Measurements from ENCODE around the gene AJAP1. TPM values are rescaled to one million over a fixed set of nuclear protein-coding genes. Genes with fewer than 3 reads are reported as not detected.

The AJAP1 gene
- total RNA-seq, 4 donors from 2014 or later: 0.12 to 0.81 (median 0.32) TPM

- Histone ChIP-seq H3K4me3 (peak overlapping the region in 1 of 2 donors; percentile 41), H3K9me3 (no peaks in the 10 kb centered on the region), H3K4me1 (peaks cover 0 to 43% (median 0%) of the 10 kb centered on the region in 3 donors), H3K27me3 (peaks cover 99% of the 10 kb centered on the region), H3K36me3 (no peaks in the 10 kb centered on the region), H3K27ac (no peak overlapping the region)
- TF ChIP-seq POLR2A (IDR thresholded peaks at IDR 0.05) (no peak), CTCF (IDR thresholded peaks at IDR 0.05) (no peak), EP300 (IDR thresholded peaks at IDR 0.05) (no peak), POLR2AphosphoS5 (IDR thresholded peaks at IDR 0.05) (no peak)
- no peak for ATAC-seq
- WGBS, 2 donors (ENCODE audit: low coverage in 1 of 2): no CpG with 5 or more reads among the region's 142 CpGs
Measured at GRCh38 chr1:4654764-4655673, 610 bp downstream of the AJAP1 start.

GRCh38 chr1:4655674-4656532, 1.5 kb downstream of the AJAP1 start:
- Histone ChIP-seq H3K27ac (no peak overlapping the region), H3K9me3 (no peaks in the 10 kb centered on the region), H3K36me3 (no peaks in the 10 kb centered on the region), H3K27me3 (peaks cover 100% of the 10 kb centered on the region), H3K4me1 (peaks cover 0 to 43% (median 0%) of the 10 kb centered on the region in 3 donors), H3K4me3 (peak overlapping the region in 1 of 2 donors; percentile 41)
- WGBS, 2 donors (ENCODE audit: low coverage in 1 of 2): no CpG with 5 or more reads among the region's 78 CpGs
- no peak for ATAC-seq
- TF ChIP-seq POLR2AphosphoS5 (IDR thresholded peaks at IDR 0.05) (no peak), EP300 (IDR thresholded peaks at IDR 0.05) (no peak), CTCF (IDR thresholded peaks at IDR 0.05) (peak in 2 of 4 experiments; percentile 38 to 48), POLR2A (IDR thresholded peaks at IDR 0.05) (no peak)

- no peak for ATAC-seq
- peaks cover 0 to 43% (median 0%) of the 10 kb centered on the region in 3 donors for H3K4me1 ChIP-seq
- no peak overlapping the region for H3K4me3 ChIP-seq
- H3K27ac ChIP-seq: no peak overlapping the region
- no peaks in the 10 kb centered on the region for H3K36me3 ChIP-seq
- H3K27me3 ChIP-seq: peaks cover 100% of the 10 kb centered on the region
- no peaks in the 10 kb centered on the region for H3K9me3 ChIP-seq
- no peak for TF ChIP-seq POLR2A (IDR thresholded peaks at IDR 0.05)
- TF ChIP-seq POLR2AphosphoS5 (IDR thresholded peaks at IDR 0.05): no peak
- TF ChIP-seq EP300 (IDR thresholded peaks at IDR 0.05): no peak
- TF ChIP-seq CTCF (IDR thresholded peaks at IDR 0.05): no peak
- 20 to 23% methylated on average over 4 to 8 of the region's 17 CpGs for WGBS, 2 donors (ENCODE audit: low coverage in 1 of 2)
Measured at GRCh38 chr1:4656533-4657140, 2.2 kb downstream of the AJAP1 start.

GRCh38 chr1:4657244-4657789, 2.9 kb downstream of the AJAP1 start:
- TF ChIP-seq EP300 (IDR thresholded peaks at IDR 0.05) (no peak), CTCF (IDR thresholded peaks at IDR 0.05) (no peak), POLR2A (IDR thresholded peaks at IDR 0.05) (no peak), POLR2AphosphoS5 (IDR thresholded peaks at IDR 0.05) (no peak)
- 28% methylated on average over 6 of the region's 9 CpGs; no CpG with 5 or more reads in 1 of the 2 donors for WGBS, 2 donors (ENCODE audit: low coverage in 1 of 2)
- H3K4me1 ChIP-seq: peaks cover 0 to 42% (median 0%) of the 10 kb centered on the region in 3 donors
- ATAC-seq: no peak
- H3K27me3 ChIP-seq: peaks cover 97% of the 10 kb centered on the region
- no peak overlapping the region for H3K4me3 ChIP-seq
- H3K27ac ChIP-seq: no peak overlapping the region
- H3K9me3 ChIP-seq: no peaks in the 10 kb centered on the region
- H3K36me3 ChIP-seq: no peaks in the 10 kb centered on the region
